Measurements from ENCODE around the gene WASL.

The WASL gene

DNA sequence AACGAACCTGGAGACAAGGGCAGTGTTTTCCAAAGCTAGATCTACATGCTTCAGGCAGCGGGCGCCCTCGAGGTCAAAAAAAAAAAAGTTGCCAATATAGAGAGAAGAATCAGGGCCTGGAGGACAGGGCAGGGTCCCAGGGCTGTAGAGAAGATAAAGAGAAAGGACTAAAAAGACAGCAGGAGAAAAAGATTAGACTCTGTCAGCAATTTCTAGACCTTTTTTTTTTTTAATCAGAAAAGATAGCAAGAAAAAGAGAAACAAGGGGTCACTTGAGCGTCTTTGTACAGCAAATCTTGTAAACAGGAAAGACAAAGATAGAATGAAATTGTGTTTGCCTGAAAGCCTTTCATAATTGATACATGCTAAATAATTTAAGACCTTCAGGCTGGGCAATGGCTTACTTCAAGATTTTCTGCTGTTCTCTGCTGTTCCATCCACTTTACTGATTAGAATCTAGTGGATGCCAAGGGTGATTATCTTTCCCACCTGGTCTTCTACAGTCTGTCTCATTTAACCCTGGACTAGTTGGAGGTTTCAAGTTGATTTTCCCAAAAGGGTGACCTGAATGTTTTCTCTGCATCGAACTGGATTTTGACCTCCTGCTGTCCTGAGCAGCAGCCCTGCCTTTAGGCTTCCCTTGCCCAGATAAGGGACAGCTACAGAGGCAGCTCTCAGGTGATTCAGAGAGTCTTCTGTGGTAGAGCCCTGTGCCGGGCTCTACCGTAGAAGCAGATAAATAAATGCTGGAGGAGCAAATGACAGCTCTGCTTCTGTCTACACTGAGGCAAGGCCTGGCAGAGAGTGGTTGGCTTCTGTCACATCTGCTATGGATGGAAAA, 88.1 kb downstream of the WASL start:
- no peak overlapping the region for H3K4me3 ChIP-seq (ENCODE audit: low read depth in 1 of 2, low read length in 1 of 2)
- peaks cover 2% of the 10 kb centered on the region for H3K27me3 ChIP-seq
- TF ChIP-seq, protein P1, sequence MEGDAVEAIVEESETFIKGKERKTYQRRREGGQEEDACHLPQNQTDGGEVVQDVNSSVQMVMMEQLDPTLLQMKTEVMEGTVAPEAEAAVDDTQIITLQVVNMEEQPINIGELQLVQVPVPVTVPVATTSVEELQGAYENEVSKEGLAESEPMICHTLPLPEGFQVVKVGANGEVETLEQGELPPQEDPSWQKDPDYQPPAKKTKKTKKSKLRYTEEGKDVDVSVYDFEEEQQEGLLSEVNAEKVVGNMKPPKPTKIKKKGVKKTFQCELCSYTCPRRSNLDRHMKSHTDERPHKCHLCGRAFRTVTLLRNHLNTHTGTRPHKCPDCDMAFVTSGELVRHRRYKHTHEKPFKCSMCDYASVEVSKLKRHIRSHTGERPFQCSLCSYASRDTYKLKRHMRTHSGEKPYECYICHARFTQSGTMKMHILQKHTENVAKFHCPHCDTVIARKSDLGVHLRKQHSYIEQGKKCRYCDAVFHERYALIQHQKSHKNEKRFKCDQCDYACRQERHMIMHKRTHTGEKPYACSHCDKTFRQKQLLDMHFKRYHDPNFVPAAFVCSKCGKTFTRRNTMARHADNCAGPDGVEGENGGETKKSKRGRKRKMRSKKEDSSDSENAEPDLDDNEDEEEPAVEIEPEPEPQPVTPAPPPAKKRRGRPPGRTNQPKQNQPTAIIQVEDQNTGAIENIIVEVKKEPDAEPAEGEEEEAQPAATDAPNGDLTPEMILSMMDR (IDR thresholded peaks at IDR 0.05) = no peak
- H3K9me3 ChIP-seq = no peaks in the 10 kb centered on the region
- H3K27ac ChIP-seq = no peak overlapping the region
- H3K36me3 ChIP-seq = no peaks in the 10 kb centered on the region
- no peaks in the 10 kb centered on the region for H3K4me1 ChIP-seq (ENCODE audit: control insufficient read depth in 1 of 2, insufficient read depth in 1 of 2, low read depth in 1 of 2, low read length in 1 of 2)

DNA sequence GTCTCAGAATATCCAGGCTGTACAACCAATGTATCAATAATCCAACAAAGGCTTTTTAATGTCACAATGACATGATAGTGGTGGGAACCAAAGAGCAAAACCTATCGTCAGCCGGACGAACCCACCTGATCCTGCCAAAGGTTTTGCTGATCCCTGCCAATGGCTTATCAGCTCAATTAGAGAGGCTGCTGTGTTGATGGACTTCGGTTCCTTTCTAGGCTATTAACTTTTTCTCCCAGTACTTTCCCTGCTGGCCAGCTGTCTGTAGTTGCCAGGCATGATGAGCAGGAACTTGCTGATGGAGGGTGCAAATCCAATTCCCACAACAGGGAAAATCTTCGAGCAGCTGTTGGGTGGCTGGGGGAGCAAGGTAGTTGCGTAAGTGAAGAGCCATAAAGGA, 90.8 kb downstream of the WASL start:
- no peak overlapping the region for H3K4me3 ChIP-seq (ENCODE audit: low read depth in 1 of 2, low read length in 1 of 2)
- peaks cover 1% of the 10 kb centered on the region for H3K27me3 ChIP-seq
- no peaks in the 10 kb centered on the region for H3K36me3 ChIP-seq
- no peaks in the 10 kb centered on the region for H3K9me3 ChIP-seq
- TF ChIP-seq, protein P1 (IDR thresholded peaks at IDR 0.05) = no peak
- no peaks in the 10 kb centered on the region for H3K4me1 ChIP-seq (ENCODE audit: control insufficient read depth in 1 of 2, insufficient read depth in 1 of 2, low read depth in 1 of 2, low read length in 1 of 2)
- H3K27ac ChIP-seq = no peak overlapping the region

DNA sequence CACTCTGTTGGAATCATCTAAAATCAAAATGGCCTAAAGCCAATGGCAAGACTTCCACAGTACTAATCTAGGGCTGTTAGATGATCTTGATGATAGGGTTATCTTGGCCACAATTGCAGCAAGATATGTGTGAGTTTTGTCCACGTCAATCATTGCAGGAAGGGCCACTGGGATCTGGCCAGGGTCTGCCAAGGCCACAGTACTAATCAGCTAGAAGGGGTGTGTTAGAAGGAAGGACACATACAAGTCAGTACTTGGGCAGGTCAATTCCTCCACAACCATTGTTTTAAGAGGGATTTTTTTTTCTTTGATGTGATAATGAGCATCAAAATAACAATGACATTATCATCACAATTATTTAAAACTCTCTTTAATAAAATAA, 91.5 kb downstream of the WASL start:
- H3K9me3 ChIP-seq = no peaks in the 10 kb centered on the region
- no peak overlapping the region for H3K4me3 ChIP-seq (ENCODE audit: low read depth in 1 of 2, low read length in 1 of 2)
- no peaks in the 10 kb centered on the region for H3K4me1 ChIP-seq (ENCODE audit: control insufficient read depth in 1 of 2, insufficient read depth in 1 of 2, low read depth in 1 of 2, low read length in 1 of 2)
- H3K36me3 ChIP-seq = no peaks in the 10 kb centered on the region
- peaks cover 6% of the 10 kb centered on the region for H3K27me3 ChIP-seq
- TF ChIP-seq, protein P1 (IDR thresholded peaks at IDR 0.05) = no peak
- H3K27ac ChIP-seq = no peak overlapping the region

DNA sequence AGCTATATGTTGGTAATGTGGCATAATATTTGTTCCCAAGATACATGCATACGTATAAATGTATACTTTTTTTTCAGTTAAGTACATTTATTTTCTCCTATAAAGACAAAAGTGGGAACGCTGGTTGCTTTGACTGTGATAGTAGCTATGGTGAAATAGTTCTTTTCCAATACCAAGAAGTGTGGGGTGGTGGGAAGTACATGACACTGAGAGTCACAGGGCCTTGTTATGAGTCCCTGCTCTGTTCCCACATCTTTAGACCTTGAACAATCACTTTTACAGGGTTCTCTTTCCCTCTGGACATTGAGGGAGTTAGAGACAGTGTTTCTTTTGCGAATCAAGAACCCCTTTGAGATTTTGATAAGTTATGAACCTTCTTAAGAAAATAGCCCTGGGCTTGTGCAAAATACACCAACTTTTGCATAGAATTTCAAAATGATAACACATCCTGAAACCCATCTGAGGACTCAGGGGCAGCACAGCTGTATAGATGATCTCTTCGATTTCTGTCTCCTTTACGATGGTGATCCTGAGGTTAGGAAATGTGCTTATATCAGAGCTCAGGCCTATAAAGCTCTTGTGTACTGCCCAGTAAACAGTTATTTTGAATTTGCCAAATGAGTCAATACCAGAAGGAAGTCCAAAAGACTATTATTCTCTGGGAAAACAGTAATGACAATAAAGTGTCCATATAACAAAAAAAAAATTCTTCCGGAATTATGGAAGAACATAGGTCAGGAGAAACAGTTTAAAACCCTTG, 92.1 kb downstream of the WASL start:
- Histone ChIP-seq H3K4me3 (ENCODE audit: low read depth in 1 of 2, low read length in 1 of 2) (no peak overlapping the region), H3K36me3 (no peaks in the 10 kb centered on the region), H3K27ac (no peak overlapping the region), H3K27me3 (peaks cover 11% of the 10 kb centered on the region), H3K4me1 (ENCODE audit: control insufficient read depth in 1 of 2, insufficient read depth in 1 of 2, low read depth in 1 of 2, low read length in 1 of 2) (no peaks in the 10 kb centered on the region), H3K9me3 (no peaks in the 10 kb centered on the region)
- TF ChIP-seq, protein P1 (IDR thresholded peaks at IDR 0.05) = no peak

DNA sequence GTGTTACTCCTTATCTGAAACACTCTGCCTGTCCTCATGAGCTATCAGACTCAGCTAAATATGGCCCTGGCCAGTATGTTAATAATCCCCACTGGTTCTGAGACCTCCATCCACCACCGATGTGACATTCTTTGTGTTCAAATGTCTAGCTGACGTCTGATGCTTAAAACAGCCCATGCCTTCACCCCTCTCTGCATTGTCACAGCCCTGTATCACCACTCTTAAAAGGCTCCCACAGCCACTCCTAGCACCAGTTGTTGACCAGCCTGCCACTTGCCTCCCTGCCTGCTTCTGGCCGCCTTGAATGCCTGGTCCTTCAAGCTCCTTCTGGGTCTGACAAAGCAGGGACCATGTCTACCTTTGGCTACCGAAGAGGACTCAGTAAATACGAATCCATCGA, 93.2 kb downstream of the WASL start, which contains the start of gene LMOD2:
LMOD2 (plus strand) TSS at position 253 of the 400 bp plus-strand sequence; CDS start at position 351, 98 bp downstream.
- Histone ChIP-seq H3K4me1 (ENCODE audit: control insufficient read depth in 1 of 2, insufficient read depth in 1 of 2, low read depth in 1 of 2, low read length in 1 of 2) (no peaks in the 10 kb centered on the region), H3K9me3 (no peaks in the 10 kb centered on the region), H3K36me3 (no peaks in the 10 kb centered on the region), H3K27me3 (peaks cover 13% of the 10 kb centered on the region), H3K4me3 (ENCODE audit: low read depth in 1 of 2, low read length in 1 of 2) (no peak within 1 kb of the TSS), H3K27ac (no peak within 1 kb of the TSS)
- TF ChIP-seq, protein P1 (IDR thresholded peaks at IDR 0.05) = no peak

Data from neutrophil (primary cell).